Kasumi-1 (cell line): ENCODE measurements around the gene SMARCC2.

Experiments
- DNase-seq, 2 experiments: peaks; one replicate each; lab custom pipeline; 2025; lab: John Stamatoyannopoulos, UW

The SMARCC2 gene

GRCh38 chr12:56152132-56152755, 37.0 kb downstream of the SMARCC2 start, which contains the start of gene MYL6B:
Gene MYL6B (plus strand): TSS chr12:56152587. CDS start chr12:56153919, 1,332 bp downstream.
- DNase-seq = peak; percentile 88 to 94

- DNase-seq = peak; percentile 52 to 62
Observed at GRCh38 chr12:56151672-56152131, 37.6 kb downstream of the SMARCC2 start.

GRCh38 chr12:56150563-56150962, 38.7 kb downstream of the SMARCC2 start:
- DNase-seq = no peak

- DNase-seq = no peak
Observed at GRCh38 chr12:56146492-56147460, 42.5 kb downstream of the SMARCC2 start.

GRCh38 chr12:56145217-56145616, 44.1 kb downstream of the SMARCC2 start:
- DNase-seq = no peak

GRCh38 chr12:56143870-56144269, 45.4 kb downstream of the SMARCC2 start:
- DNase-seq = no peak

GRCh38 chr12:56143217-56143616, 46.1 kb downstream of the SMARCC2 start:
- DNase-seq = no peak

- no peak for DNase-seq
Observed at GRCh38 chr12:56141946-56142784, 47.1 kb downstream of the SMARCC2 start.

GRCh38 chr12:56137853-56138571, 51.3 kb downstream of the SMARCC2 start:
- DNase-seq = no peak

- no peak for DNase-seq
Observed at GRCh38 chr12:56134897-56135296, 54.4 kb downstream of the SMARCC2 start.

- no peak for DNase-seq
Observed at GRCh38 chr12:56130876-56131275, 58.4 kb downstream of the SMARCC2 start.

GRCh38 chr12:56129942-56130495, 59.3 kb downstream of the SMARCC2 start:
- DNase-seq = no peak

- DNase-seq = peak; percentile 80 to 82
Observed at GRCh38 chr12:56129206-56129941, 59.9 kb downstream of the SMARCC2 start.

- peak; percentile 40 to 71 for DNase-seq
Observed at GRCh38 chr12:56128670-56129205, 60.5 kb downstream of the SMARCC2 start.

- peak; percentile 99 for DNase-seq
Observed at GRCh38 chr12:56127888-56128669, 61.2 kb downstream of the SMARCC2 start, which contains the start of gene ESYT1. Gene ESYT1 (plus strand): TSS chr12:56128267. CDS start chr12:56128320, 53 bp downstream.

- no peak for DNase-seq
Observed at GRCh38 chr12:56127485-56127887, 61.8 kb downstream of the SMARCC2 start.

- peak; percentile 39 to 45 for DNase-seq
Observed at GRCh38 chr12:56126732-56127239, 62.5 kb downstream of the SMARCC2 start.

GRCh38 chr12:56124133-56124532, 65.2 kb downstream of the SMARCC2 start:
- DNase-seq = no peak

- DNase-seq = no peak
Observed at GRCh38 chr12:56122637-56123036, 66.6 kb downstream of the SMARCC2 start.
